ENCODE measurements around the gene TEAD4. TPM values are rescaled to one million over a fixed set of nuclear protein-coding genes. Genes with fewer than 3 reads are reported as not detected.

The TEAD4 gene
- not detected for total RNA-seq

DNA sequence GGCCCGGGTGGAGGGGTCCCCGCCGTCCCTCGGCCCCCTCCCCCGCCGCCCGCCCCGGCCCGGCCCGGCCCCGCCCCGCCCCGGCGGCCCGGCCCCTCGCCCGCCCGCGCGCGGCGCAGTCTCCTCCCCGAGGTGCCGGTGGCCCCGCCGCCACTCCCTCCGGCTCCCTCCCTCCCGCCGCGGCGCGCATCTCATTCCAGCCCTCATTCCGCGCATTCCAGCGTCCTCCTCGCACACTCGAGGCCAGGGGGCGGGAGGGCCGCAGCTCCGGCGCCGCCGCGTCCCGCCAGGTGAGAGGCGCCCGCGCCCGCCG is at the start of gene TEAD4:
TEAD4 (plus strand) TSS at position 206 of the 313 bp plus-strand sequence.
- Mint-ChIP-seq H3K9me3 (no peaks in the 10 kb centered on the region), H3K27me3 (peaks cover 67% of the 10 kb centered on the region), H3K4me1 (peaks cover 11% of the 10 kb centered on the region), H3K36me3 (no peaks in the 10 kb centered on the region), H3K27ac (peak within 1 kb of the TSS; percentile 5), H3K4me3 (peak within 1 kb of the TSS; percentile 85)
- no peak for DNase-seq
- POLR2A ChIA-PET: no interaction called here
- ATAC-seq (ENCODE audit: low read depth): peak; percentile 59

DNA sequence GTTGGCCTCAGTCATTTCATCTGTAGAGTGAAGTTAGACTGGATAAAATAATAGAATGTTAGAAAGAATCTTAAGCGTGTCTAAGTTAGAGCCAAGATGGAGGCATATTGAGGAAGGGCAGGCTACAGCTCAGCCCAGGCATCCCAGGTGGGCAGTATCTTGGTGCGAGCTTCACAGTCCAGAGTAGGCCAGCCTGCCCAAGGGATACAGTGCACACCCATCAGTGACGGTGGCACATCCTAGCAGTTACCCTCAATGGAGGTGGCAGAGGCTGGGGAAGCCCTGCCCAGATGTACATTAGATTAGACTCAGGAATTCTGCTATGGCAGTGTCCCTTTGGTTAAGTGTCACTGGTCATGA is 47.0 kb upstream of the TEAD4 start:
- ATAC-seq (ENCODE audit: low read depth) (no peak), DNase-seq (no peak)
- Mint-ChIP-seq H3K27ac (no peak overlapping the region), H3K27me3 (no peaks in the 10 kb centered on the region), H3K4me3 (no peak overlapping the region), H3K4me1 (no peaks in the 10 kb centered on the region), H3K9me3 (no peaks in the 10 kb centered on the region), H3K36me3 (peaks cover 2% of the 10 kb centered on the region)
- POLR2A ChIA-PET: no interaction called here

DNA sequence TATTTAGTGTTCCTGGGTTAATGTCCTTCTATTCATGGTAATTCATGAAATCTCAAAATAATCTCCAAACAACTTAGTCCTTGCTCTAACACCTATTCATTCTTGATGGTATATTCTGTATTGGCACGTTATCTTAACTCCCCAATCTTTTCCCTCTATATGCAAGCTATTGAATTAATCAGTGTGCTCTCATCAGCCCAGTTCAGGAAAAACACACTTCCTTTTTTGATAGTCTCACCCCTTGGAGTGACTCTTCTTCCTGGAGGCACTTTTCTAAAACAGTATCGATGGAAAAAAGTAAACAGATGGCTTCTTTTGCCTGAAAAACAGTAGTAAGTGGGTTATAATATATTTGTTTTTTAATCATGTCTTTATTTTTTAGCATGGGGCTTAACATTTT is 39.9 kb upstream of the TEAD4 start:
- Mint-ChIP-seq H3K27ac (no peak overlapping the region), H3K4me3 (no peak overlapping the region), H3K27me3 (no peaks in the 10 kb centered on the region), H3K9me3 (no peaks in the 10 kb centered on the region), H3K36me3 (peaks cover 8% of the 10 kb centered on the region), H3K4me1 (no peaks in the 10 kb centered on the region)
- ATAC-seq (ENCODE audit: low read depth): no peak
- POLR2A ChIA-PET: no interaction called here
- DNase-seq: no peak

DNA sequence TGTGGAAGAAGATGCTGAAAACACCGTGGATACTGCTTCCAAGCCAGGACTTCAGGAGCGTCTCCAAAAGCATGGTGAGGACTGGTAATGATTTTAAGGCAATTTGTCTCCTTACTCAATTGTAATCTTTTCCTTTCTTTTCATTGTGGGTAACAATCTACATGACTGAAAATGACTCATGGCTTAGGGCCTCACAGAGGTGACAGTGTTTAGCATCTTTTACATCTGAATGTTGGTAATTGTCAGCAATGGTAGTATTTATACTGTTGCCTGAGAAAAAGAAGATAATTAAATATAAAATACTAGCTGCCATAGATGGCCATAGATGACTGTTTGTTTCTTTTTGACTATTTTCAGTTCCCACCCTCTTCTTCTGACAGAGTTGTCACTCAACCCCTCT is 36.9 kb upstream of the TEAD4 start:
- ATAC-seq (ENCODE audit: low read depth): no peak
- no peaks in the 10 kb centered on the region for H3K9me3 Mint-ChIP-seq
- peaks cover 8% of the 10 kb centered on the region for H3K36me3 Mint-ChIP-seq
- H3K27me3 Mint-ChIP-seq: no peaks in the 10 kb centered on the region
- DNase-seq: no peak
- POLR2A ChIA-PET: interaction anchor here (0.6 kb wide), 1 partner anchor 11 kb away, joined by 4 read pairs; no protein-coding TSS in a partner anchor
- no peak overlapping the region for H3K27ac Mint-ChIP-seq
- H3K4me1 Mint-ChIP-seq: no peaks in the 10 kb centered on the region
- no peak overlapping the region for H3K4me3 Mint-ChIP-seq

DNA sequence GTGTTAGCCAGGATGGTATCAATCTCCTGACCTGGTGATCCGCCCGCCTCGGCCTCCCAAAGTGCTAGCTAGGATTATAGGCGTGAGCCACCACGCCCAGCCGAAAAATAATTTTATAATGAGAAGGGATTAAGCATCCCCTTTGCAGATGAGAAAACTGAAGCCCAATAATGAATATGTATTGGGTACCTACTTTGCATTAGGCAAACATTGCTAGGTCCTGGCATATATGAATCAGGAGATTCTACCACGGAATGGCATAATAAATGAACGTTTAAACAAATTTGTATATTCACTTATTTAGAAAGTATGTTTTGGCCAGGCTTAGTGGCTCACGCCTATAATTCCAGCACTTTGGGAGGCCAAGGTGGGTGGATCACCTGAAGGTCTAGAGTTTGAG is 36.1 kb upstream of the TEAD4 start:
- H3K27ac Mint-ChIP-seq: no peak overlapping the region
- no peak for ATAC-seq (ENCODE audit: low read depth)
- POLR2A ChIA-PET: no interaction called here

DNA sequence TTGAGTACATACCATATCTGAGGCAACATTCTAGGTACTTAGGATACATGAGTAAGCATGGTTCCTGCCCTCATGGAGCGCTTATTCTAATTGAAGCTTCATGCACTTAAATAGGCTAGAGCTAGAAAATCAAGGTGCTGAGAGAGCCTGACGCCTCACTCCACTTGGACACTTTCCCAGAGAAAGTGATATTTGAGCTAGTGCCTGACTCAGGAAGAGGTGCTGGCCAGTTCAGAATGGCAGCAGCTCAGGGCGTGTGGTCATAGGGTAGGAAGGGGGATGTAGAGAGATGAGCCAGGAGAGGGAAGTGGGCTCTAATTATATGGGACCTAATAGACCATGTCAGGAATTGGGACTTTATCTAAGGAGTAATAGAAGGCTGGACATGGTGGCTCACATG is 35.2 kb upstream of the TEAD4 start:
- Mint-ChIP-seq H3K27me3 (no peaks in the 10 kb centered on the region), H3K4me1 (no peaks in the 10 kb centered on the region), H3K27ac (no peak overlapping the region), H3K9me3 (no peaks in the 10 kb centered on the region), H3K4me3 (no peak overlapping the region), H3K36me3 (peaks cover 8% of the 10 kb centered on the region)
- no peak for DNase-seq
- ATAC-seq (ENCODE audit: low read depth): no peak
- POLR2A ChIA-PET: interaction anchor here (0.7 kb wide), 1 partner anchor 8 kb away, joined by 3 read pairs; no protein-coding TSS in a partner anchor

More for the DNA sequence above, 36.1 kb upstream of the TEAD4 start:
- Mint-ChIP-seq H3K27me3 (no peaks in the 10 kb centered on the region), H3K36me3 (peaks cover 8% of the 10 kb centered on the region), H3K9me3 (no peaks in the 10 kb centered on the region), H3K4me3 (no peak overlapping the region), H3K4me1 (no peaks in the 10 kb centered on the region)
- no peak for DNase-seq

DNA sequence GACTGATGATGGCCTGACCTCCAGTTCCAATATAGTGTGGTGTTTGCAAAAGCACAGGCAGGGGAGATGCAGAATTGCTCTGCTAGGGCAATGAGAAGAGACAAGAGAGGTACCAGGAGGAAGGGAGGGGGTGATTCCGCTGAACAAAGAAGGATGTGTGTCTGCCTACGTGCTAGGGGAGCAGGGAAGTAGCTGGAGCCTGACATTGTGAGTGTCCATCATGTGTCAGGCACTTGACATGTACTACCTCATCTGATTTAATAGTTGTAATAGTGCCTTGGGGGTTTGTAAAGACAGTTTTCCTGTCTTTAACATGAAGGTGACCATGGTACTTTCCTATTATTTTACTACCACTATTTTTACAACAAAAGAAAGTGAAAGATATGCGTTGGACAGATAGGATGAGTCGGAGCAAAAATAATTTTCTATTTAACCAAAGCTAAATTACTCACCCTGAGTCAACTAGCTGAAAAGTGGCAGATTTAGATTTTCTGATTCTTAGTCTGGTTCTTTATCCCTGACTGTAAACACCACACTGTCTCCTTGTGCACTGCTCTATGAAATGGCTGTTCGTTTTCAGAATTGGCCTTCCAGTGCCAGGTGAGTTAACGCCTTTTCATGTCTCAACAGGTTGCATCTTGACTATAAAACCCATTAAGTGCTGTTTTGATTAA is 33.7 kb upstream of the TEAD4 start:
- POLR2A ChIA-PET: no interaction called here
- ATAC-seq (ENCODE audit: low read depth): no peak
- Mint-ChIP-seq H3K27me3 (no peaks in the 10 kb centered on the region), H3K9me3 (no peaks in the 10 kb centered on the region), H3K36me3 (peaks cover 10% of the 10 kb centered on the region), H3K4me3 (no peak overlapping the region), H3K4me1 (no peaks in the 10 kb centered on the region), H3K27ac (no peak overlapping the region)
- DNase-seq: no peak

DNA sequence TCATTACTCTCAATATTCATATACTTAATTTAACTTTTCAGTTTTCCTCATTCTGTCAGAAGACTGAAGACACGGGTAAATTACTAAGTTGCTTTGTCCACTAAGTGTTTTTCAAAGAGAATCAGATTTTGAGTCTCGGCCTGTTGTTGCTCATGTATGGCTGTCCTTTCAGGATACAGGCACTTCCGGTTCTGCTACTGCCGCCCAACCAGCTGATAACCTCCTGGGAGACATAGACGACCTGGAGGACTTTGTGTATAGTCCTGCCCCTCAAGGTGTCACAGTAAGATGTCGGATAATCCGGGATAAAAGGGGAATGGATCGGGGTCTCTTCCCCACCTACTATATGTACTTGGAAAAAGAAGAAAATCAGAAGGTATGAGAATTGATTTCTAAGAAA is 28.3 kb upstream of the TEAD4 start:
- H3K27me3 Mint-ChIP-seq: no peaks in the 10 kb centered on the region
- POLR2A ChIA-PET: no interaction called here
- DNase-seq (no peak), ATAC-seq (ENCODE audit: low read depth) (no peak)
- H3K9me3 Mint-ChIP-seq: no peaks in the 10 kb centered on the region
- H3K4me3 Mint-ChIP-seq: no peak overlapping the region
- H3K36me3 Mint-ChIP-seq: peaks cover 4% of the 10 kb centered on the region
- H3K4me1 Mint-ChIP-seq: no peaks in the 10 kb centered on the region
- no peak overlapping the region for H3K27ac Mint-ChIP-seq

DNA sequence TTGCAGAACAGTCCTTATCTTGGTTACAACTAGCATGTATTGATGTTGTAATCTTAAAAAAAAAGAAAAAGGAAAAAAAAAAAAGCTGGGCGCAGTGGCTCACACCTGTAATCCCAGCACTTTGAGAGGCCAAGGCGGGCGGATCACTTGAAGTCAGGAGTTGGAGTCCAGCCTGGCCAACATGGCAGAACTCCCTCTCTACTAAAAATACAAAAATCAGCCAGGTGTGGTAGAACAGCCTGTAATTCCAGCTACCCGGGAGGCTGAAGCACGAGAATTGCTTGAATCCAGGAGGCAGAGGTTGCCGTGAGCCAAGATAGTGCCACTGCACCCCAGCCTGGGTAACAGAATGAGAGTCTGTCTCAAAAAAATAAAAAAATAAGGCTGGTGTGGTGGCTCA is 25.6 kb upstream of the TEAD4 start:
- DNase-seq: no peak
- Mint-ChIP-seq H3K27ac (no peak overlapping the region), H3K9me3 (no peaks in the 10 kb centered on the region), H3K36me3 (peaks cover 4% of the 10 kb centered on the region), H3K4me1 (no peaks in the 10 kb centered on the region), H3K4me3 (no peak overlapping the region), H3K27me3 (no peaks in the 10 kb centered on the region)
- POLR2A ChIA-PET: interaction anchor here (0.6 kb wide), 1 partner anchor 11 kb away, joined by 4 read pairs; no protein-coding TSS in a partner anchor
- no peak for ATAC-seq (ENCODE audit: low read depth)

DNA sequence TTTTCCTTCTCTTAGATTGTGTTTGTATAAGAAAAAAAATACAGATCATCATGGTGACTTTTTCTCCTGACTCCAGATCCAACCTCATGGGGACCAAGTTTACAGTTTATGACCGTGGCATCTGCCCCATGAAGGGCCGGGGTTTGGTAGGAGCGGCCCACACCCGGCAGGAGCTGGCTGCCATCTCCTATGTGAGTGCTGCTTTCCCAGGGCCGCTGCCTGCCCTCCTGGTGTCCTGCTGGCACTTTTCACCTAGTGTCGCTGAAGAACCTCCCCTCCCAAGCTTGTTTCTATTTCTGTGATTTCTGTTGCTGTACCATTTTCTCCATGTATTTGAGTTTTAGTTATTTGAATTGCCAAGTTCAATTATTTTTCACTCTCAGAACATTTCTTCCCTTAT is 24.8 kb upstream of the TEAD4 start:
- H3K9me3 Mint-ChIP-seq: no peaks in the 10 kb centered on the region
- no peaks in the 10 kb centered on the region for H3K27me3 Mint-ChIP-seq
- DNase-seq: no peak
- H3K4me3 Mint-ChIP-seq: no peak overlapping the region
- no peaks in the 10 kb centered on the region for H3K4me1 Mint-ChIP-seq
- no peak for ATAC-seq (ENCODE audit: low read depth)
- no peak overlapping the region for H3K27ac Mint-ChIP-seq
- H3K36me3 Mint-ChIP-seq: peaks cover 4% of the 10 kb centered on the region
- POLR2A ChIA-PET: interaction anchor here (0.6 kb wide), 1 partner anchor 67 kb away, joined by 3 read pairs; no protein-coding TSS in a partner anchor

DNA sequence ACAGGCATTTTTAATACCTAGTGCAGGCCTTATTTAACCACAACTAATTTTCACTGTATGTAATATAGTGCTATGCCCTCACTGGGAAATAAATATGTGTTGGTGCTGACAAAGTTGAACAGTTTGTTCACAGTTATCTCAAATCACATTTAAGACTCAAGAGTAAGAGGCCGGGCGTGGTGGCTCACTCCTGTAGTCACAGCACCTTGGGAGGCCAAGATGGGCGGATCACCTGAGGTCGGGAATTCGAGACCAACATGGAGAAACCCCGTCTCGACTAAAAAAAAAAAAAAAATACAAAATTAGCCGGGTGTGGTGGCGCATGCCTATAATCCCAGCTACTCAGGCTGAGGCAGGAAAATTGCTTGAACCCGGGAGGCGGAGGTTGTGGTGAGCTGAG is 22.9 kb upstream of the TEAD4 start:
- H3K36me3 Mint-ChIP-seq: no peaks in the 10 kb centered on the region
- H3K27ac Mint-ChIP-seq: no peak overlapping the region
- H3K4me3 Mint-ChIP-seq: no peak overlapping the region
- ATAC-seq (ENCODE audit: low read depth): no peak
- no peak for DNase-seq
- H3K4me1 Mint-ChIP-seq: no peaks in the 10 kb centered on the region
- POLR2A ChIA-PET: no interaction called here
- no peaks in the 10 kb centered on the region for H3K9me3 Mint-ChIP-seq
- H3K27me3 Mint-ChIP-seq: no peaks in the 10 kb centered on the region

DNA sequence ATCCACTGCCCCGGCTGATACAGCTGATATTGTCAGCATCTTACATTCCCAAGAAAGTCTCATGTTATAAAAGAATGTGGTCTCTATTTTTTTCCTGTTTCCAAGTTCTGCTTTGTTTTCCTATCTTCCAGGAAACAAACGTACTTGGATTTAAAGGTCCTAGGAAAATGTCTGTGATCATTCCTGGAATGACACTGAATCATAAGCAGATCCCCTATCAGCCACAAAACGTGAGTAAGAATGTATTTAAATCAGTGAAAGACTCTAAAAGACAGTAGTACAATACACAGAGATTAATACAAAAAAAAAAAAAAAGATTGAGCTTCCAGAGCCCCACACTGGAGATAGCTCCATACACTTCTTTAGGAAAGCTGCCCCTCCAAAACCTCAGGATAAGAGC is 21.7 kb upstream of the TEAD4 start:
- Mint-ChIP-seq H3K9me3 (no peaks in the 10 kb centered on the region), H3K27me3 (no peaks in the 10 kb centered on the region), H3K36me3 (no peaks in the 10 kb centered on the region), H3K27ac (no peak overlapping the region), H3K4me3 (no peak overlapping the region), H3K4me1 (no peaks in the 10 kb centered on the region)
- POLR2A ChIA-PET: no interaction called here
- DNase-seq (no peak), ATAC-seq (ENCODE audit: low read depth) (no peak)

DNA sequence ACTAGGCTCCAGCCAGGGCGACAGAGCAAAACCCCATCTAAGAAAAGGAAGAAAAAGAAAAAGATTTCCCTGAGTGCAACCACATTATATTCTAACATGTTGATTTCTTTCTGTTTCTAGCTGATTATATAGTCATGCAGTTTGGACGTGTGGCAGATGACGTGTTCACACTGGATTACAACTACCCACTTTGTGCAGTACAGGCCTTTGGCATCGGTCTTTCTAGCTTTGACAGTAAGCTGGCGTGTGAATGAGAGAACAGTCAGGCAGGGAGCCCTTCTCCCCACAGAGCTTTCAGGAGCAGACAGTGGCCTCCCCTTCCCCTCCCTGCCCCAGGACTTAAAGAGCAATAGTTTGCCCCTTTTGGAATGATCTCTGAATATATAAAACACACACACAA is 20.0 kb upstream of the TEAD4 start:
- POLR2A ChIA-PET: interaction anchor here (1.0 kb wide), 1 partner anchor 48 kb away, joined by 3 read pairs; the partner anchor contains the start of gene TULP3
- ATAC-seq (ENCODE audit: low read depth): no peak
- H3K27ac Mint-ChIP-seq: no peak overlapping the region

DNA sequence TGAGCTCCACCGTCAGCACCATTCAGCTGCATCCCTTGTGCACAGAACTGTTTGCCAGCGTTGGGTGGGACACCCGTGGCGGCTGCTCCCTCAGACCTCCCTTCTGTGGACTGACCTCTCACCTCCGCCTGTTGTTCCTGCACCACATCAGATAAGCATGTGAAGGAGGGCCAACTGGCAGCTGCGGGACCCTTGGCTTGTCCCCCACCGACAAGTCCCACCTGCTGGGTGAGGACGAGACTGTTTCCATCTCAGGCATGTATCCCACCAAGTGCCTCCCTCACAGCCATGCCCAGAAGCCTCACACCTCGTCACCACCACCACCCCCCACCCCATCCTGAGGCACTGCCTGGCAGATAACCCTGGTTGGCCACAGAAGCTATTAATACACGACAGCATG is 18.6 kb upstream of the TEAD4 start:
- H3K27ac Mint-ChIP-seq: no peak overlapping the region

More for the DNA sequence above, 20.0 kb upstream of the TEAD4 start:
- no peak overlapping the region for H3K4me3 Mint-ChIP-seq
- H3K36me3 Mint-ChIP-seq: no peaks in the 10 kb centered on the region
- no peak for DNase-seq
- H3K4me1 Mint-ChIP-seq: no peaks in the 10 kb centered on the region
- H3K9me3 Mint-ChIP-seq: no peaks in the 10 kb centered on the region
- H3K27me3 Mint-ChIP-seq: no peaks in the 10 kb centered on the region

DNA sequence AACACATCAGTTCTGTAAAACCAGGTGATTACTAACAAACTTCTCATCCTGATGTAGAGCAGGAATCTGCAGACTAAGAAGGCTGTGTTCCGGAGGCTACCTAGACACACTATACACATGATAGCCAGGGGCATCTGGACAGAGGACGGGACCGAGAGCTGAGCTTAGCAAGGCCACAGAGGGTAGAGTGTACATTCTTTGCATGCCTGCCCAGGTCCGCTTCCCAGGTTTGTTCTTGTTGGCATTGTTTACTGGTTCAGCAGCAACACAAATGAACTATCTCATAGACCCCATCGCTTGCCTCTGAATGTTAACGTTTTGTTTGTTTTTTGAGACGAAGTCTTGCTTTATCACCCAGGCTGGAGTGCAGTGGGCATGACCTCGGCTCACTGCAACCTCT is 17.7 kb upstream of the TEAD4 start:
- Mint-ChIP-seq H3K4me1 (peaks cover 5% of the 10 kb centered on the region), H3K27ac (no peak overlapping the region), H3K4me3 (no peak overlapping the region), H3K9me3 (no peaks in the 10 kb centered on the region), H3K36me3 (no peaks in the 10 kb centered on the region), H3K27me3 (no peaks in the 10 kb centered on the region)
- no peak for ATAC-seq (ENCODE audit: low read depth)
- POLR2A ChIA-PET: no interaction called here
- DNase-seq: no peak

More for the DNA sequence above, 18.6 kb upstream of the TEAD4 start:
- H3K27me3 Mint-ChIP-seq: no peaks in the 10 kb centered on the region
- POLR2A ChIA-PET: no interaction called here
- H3K9me3 Mint-ChIP-seq: no peaks in the 10 kb centered on the region
- ATAC-seq (ENCODE audit: low read depth) (no peak), DNase-seq (no peak)
- no peaks in the 10 kb centered on the region for H3K36me3 Mint-ChIP-seq
- H3K4me1 Mint-ChIP-seq: peaks cover 5% of the 10 kb centered on the region
- no peak overlapping the region for H3K4me3 Mint-ChIP-seq

All from activated naive CD8-positive, alpha-beta T cell treated with anti-CD3 and anti-CD28 coated beads, Interleukin-2, amount 10 ng/mL, durations not matched to agents 7 days and 5 days (primary cell).